GM21825 (cell line): ENCODE results near the gene ZNF618.

Experiments
- ATAC-seq: cut with Tn5 transposase; IDR thresholded peaks from one replicate; pipeline ENCODE4 v1.9.1; 2021; ENCODE audit warnings: mild to moderate bottlenecking, moderate library complexity; ENCODE audit not compliant: unreplicated experiment

The ZNF618 gene

DNA sequence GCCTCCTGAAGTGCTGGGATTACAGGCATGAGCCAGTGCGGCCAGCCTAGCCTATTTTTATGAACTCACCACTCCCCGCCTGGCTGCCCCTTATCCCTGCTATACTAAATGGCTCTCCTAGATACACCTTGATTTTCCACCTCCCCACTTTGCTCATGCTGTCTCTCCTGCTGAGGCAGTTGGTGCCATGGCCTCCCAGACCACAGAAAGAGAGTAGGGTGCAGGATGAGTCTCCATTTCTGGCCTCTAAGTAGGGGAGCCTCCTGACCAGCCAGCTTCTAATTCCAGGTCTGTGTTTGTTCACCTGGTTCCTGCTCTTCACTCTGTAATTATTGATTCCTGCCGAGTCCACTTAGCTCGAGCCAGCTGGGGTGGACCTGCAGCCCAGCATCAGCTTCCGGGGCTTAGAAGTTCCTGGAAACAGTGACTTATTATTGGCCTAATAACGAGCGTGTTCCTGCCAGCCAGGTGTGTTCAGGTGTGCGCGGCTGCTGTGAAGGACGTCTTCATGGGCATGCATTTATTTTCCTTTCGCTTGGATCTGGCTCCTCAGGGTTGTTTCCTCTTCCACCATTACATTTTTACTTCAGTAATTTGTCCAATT, 34.0 kb downstream of the ZNF618 start:
- ATAC-seq, result no peak

DNA sequence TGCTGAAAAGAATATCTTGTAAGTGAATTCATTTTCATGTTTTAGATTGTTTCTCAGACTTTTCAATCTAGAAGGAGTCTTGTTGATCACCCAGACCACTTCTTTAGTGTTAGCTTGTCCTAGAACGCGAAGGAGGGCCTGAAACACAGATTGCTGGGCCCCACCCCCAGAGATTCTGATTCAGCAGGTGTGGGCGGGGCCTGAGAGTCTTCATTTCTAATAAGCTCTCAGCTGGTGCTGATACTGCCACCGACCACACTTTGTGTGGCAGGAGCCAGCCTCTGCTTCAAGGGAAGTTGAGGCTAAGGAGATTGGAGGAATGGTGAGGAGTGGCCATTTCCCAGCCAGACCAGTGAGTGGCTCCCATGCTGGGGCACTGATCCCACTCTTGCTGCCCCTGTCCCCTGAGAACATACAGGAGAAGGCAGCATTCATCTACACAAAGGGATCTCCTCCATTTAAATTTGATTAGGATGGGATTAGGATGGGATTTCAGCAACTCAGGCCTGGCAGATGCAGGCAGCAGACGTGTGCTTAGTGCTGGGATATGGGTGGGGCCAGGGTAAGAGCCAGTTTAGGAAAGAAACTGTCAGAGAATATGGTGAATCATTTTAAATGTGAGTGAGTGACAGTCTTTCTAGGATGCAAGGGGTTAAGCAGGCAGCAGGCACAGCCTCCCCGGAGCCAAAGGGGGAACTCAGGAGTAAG, 35.9 kb downstream of the ZNF618 start:
- no peak for ATAC-seq

DNA sequence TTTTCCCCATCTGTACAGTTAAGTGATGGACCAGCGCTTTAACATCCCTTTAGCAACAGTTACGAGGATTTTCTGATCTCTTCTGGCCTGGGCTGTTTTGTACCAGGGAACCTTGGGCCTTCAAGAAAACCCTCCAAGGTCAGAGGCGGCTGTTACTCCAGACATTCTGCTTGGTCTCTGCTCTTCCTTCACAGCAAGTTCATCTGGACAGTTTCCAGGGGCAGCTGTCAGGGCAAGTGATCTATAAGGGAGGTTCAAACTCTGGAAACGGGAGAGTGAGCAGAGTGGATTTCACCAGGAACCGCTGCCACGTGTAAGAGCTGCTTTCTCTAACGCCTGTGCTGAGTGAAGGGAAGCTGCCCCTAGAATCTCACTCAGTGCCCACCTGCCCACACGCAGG, 36.7 kb downstream of the ZNF618 start:
- ATAC-seq, result no peak

DNA sequence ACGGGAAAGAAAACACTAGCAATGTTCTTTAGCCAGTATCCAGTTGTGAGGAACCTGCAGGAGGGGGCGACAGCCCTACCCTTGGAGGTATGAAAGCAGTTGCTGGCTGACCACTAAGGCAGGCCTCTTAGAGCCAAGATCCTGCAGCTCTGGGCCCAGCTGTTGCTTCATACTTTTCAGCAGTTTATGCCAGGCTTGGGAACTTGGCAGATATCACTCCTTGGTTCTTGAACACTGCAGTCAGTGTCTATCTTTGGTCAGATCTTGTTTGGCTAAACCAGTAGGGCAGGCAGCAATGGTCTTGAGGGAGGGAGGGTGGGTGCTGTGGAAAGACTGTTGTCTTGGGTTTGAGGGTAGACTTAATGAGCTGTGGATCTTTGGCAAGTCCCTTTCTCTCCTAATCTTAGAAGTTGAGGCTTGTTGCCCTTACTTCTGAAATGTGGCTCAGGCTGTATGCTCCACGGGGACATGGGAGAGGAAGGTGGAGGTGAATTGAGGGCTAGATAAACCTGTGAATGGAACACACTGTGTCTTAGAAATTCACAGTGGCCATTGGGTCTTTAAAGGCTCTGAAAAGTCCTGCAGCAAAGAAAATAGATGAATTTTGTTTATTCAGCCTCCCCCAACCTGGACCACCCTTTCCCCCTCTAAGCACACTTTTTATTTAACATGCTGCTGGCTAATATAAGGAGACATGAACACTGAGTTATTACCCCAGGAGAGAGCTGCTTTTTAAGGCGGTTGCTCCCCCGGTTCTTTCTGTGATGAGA, 37.5 kb downstream of the ZNF618 start:
- no peak for ATAC-seq

DNA sequence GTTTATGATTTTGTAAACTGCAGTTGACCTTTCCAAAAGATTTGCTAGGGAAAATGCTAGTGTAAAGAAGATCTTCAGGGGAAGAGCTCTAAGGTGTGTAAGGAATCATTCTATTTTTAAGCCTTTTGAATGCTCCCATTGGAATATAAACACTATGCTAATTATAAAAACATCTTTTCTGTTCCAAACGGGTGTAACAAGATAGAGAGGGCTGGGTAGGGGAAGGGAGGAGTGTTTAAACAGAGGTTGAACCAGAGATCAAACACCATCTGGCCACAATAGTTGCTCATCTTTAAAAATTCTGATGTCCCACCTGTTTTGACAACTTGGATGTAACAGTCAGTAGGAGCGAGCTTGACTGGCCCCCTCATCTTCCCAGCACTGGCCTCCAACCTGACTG, 38.4 kb downstream of the ZNF618 start:
- no peak for ATAC-seq

DNA sequence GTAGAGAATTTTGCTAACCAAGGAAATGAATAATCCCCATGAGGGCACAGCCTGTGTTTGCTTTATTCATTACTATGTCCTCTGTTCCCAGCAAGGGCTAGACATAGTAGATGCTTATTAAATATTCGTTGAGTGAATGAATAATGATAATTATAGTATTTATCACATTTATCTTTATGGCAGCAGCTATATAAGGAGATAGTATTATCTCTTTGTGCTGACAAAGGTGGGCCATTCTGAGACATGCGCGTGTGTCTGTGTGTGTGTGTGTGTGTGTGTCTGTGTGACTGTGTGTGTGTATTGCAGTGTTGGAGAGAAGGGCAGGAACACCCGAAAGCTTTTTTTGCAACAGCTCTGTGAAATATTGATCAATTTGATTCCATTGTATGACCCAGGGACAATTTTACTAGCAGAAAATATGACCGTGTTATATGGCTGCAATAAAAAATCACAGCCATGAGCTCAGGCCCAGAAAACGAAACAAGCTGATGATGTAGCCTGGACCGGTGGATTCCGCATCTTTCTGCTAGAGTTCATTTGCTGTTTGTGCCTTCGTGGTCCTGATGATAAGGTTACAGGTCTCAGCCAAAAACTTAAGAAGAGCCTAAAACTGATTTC, 39.8 kb downstream of the ZNF618 start:
- ATAC-seq, result no peak

DNA sequence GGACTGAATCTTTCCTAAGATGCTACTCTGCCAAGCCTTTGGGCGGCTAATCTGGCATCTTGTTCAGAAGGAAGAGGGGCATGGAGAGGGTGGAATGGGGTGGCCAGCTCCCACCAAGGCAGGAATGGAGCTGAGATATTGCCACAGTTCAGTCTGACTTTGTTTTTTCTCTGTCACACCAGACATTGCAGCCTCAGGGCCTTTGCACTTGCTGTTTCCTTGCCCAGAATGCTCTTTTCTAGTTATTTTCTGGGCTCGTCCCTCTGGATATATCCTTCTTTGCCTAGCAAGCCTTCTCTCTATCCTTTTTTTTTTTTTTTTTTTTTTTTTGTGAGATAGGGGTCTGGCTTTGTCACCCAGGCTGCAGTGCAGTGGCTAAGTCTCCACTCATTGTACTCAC, 40.8 kb downstream of the ZNF618 start:
- ATAC-seq, result no peak

DNA sequence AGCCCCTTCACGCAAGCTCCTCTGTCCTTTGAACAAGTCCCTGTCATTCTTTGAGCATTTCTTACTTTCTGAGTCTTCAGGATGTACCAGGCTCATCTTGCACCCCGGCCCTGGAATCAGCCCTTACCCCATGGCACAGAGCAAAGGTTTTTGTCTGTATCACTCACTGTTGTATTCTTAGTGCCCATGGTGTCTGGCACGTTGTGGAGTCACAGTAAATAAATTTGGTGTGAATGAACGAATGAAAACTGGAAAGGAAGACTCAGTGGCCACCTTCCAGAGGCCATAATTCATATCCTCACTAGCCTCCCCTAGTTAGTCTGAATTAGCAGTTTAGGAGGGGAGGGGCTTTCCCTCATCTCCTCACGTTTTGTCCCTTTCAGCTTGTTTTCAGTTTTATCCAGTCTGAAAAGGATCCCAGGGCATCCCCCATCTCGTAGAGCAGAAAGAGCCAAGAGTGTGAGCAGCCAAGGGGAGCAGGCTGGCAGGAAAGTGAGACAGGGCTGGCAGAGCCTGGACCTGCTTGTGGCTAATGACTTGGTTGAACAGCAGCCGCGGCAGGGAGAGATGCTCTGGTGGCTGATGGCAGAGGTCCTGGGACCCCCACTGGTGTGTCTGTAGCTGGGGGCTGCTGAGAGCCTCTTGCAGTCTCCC, 42.7 kb downstream of the ZNF618 start:
- no peak for ATAC-seq

DNA sequence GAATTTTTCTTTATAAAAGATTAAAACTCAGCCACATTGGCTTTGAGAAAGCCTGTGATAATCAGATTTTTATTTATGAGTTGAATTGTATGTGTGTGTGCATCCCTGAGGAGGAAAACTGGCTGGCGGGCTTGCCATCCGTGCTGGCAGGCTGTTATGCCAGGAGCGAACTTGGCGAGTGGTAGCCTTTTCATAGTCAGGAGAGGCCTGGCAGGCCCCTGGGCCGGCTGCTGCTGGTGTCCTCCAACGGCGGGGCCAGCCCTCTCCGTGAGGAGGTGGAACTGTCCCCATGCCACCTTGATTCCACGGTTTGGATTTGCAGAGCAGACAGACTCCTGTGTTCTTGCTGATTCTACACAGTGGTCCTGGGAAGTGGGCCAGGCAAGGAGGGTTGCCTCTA, 43.3 kb downstream of the ZNF618 start:
- ATAC-seq, result no peak

DNA sequence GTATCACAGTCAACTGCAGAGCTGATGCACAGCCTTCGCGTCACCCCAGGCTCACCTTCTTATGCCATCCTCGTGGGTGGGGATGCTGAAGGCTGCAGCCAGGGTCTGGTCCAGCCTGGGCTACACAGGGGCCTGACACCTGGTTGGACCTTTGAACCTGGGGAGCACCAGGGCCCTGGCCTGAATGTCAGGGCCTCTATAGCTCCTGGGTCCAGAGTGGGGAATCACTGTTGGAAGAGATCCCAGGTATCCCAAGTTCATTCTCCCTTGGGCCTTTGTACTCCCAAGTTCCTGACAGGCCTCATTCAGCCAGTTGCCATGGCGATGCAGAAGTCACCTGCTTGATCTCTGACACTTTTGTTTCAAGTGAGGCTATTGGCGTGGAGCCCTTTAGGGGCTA, 43.8 kb downstream of the ZNF618 start:
- ATAC-seq, result no peak

DNA sequence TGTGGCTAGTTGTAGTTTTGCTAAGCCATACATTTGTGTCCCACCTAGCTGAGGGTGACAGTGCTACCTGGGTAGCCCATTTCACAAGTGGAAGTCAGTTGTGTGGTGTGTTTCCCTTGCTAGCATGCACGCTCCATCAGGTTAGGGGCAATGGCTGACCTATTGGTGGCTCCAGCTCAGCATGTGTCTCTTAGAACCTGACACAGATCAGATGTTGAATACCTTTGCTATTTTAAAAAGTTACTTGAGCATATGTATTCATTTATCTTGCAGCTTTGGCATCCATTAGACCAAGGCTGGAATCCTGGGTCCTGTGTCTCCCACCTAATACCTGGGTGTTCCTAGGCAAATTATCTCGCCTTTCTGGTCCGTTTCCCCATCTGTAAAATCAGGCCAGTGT, 44.8 kb downstream of the ZNF618 start:
- ATAC-seq, result no peak

DNA sequence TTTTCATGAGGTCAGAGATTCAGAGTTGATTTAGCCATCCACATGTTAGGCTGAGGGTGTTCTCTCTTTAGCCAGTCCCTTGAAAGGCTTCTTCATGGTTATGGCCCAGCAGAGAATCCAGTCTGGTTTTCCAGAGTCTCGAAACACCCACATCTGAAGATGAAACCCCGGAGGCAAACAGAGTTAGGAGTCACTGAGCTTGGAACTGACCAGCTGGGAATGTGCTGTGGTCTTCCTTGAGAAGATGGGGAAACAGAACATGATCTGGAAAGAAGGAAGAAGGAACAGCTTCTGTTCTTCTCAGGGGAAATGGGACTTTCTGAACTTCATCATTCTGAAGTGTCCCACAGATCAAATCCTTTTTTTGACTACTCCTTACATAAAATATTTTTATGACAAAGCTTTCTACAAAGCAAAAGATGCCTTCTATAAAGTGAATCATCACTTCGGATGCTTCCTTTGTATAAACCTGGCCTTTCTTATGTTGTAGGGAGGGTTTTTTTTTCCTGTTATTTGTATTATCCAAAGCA, 45.4 kb downstream of the ZNF618 start:
- no peak for ATAC-seq

DNA sequence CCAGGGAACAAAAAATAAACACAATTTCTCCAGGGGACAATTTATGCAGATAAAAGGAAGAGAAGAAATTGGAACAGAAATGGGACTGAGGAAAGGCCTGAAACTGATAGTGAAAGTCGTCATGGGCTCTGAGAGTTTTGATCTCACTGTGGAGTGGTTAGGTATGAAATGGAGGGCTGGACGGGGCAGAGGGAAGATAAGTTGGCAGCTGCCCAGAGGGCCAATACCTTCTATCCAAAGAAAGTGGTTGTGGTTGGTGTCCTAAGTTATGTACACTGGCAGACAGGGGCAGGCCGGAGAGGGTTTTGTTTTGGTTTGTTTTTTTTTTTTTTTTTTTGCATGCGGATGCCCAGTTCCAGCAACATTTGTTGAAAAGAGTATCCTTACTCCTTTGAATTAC, 46.1 kb downstream of the ZNF618 start:
- ATAC-seq, result no peak

DNA sequence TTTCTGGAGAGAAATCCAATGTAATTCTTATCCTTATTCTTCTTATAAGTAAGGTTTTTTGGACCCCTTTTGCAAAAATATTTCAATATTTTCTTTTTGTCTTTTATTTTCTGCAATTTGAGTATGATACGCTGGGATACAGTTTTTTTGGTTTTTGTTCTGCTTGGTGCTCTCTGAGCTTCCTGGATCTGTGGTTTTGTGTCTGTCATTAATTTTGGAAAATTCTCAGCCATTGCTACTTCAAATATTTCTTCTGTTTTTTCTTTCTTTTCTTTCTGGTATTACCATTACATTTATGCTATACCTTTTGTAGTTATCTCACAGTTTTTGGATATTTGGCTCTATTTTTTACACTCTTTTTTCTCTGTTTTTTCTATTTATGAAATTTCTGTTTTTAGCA, 50.1 kb downstream of the ZNF618 start:
- ATAC-seq, result no peak

DNA sequence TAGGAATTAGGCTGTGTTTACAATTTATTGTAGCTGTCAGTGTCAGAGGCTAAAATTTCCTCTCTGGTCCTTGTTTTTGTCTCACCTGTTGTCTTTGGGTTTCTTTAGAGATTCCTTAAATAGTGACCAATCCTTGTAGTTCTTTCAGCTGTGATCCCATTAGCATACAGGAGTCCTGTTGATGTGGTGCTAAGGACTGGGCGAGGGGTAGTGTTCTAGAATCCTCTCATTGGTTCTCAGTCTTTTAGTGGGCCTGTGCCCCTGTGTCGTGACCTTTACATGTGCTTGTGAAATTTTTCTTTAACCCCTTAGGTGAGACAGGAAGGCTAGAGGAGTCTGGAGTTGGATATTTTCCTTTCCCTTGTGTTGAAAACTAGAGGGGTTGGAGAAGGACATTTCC, 51.2 kb downstream of the ZNF618 start:
- ATAC-seq, result no peak

DNA sequence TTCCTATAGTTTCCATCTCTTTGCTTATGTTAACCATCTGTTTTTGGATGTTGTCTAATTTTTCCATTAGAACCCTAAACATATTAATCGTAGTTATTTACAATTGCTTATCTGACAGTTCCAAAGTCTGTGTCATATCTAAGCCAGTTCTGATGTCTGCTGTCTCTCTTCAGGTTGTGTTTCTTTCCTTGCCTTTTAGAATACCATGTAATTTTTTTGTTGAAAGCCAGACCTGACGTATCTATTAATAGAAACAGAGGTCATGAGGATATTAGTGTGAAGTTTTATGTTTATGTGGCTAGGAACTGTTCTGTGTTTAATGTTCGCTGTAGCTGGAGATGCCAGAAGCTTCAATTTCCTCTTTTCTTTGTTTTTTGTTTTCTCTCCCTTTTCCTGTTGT, 52.2 kb downstream of the ZNF618 start:
- no peak for ATAC-seq

DNA sequence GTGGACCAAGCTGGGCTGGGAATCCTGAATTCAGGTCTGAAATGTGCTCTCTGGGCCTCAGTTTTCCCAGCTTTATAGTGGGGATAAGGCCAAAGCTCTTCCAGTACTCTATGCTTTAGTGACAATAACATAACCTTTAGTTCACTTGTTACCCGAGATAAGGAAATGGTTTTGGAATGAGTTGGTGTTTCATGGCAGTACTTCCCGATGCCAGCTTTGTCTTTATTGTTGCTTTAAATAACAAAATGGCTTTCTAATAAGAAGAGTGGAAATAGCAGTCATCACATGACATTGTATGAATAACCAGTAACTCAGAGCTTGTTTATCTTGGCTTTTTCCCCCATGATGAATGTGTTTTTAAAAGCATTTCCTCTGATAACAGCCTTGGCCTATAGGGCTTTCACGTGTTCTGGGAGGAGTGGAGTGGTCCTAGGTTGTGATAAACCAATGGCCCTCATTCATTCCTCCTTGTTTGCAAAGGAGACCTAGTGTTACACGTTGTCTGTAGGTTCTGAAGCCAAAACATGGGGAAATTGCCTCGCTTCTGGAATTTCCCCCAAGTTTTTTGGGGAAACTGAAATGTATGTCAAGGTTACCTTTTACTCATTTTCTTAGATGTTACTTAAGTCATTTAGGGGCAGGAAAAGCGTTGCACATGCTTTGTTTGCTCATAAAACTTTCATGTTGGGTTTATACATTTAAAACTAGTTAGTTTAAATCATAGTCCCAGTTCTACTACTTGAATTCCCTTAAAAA, 53.7 kb downstream of the ZNF618 start:
- no peak for ATAC-seq

DNA sequence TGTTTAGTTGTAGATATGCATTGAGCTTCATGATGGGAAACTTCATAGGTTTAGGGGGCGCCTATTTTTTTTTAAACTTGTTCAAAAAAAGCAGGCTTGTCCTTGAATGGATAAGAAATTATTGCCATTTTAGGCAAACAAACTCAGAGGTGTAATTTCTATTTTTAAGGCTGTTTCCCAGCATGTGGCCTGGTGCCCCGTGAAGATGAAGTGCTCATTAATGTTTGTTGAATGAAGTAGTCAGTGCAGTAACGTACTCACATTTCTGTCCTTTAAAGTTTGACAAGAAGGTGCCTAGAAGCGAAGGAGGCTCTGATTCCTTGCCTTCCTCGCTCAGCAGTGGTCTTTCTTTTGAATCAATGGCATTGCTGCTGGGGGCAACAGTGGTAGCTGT, 54.3 kb downstream of the ZNF618 start:
- ATAC-seq, result no peak

DNA sequence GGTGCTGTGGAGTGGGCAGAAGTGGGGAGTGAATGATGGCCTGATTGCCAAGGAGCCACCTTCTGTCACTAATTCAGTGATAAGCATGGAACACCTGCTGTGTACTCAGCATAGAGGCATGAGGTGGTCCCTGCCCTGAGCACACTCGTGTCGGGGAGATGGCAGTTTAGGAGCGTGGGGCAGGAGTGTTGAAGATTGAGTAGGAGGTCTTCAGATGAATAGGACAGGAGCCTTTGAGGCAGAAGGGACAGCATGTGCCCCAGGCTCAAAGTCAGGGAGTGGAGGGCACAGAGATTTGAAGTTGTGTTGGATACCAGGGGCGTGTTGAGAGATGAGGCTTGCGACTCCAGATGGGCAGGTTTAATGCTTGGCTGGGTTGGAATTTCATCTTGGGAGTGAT, 55.0 kb downstream of the ZNF618 start:
- ATAC-seq, result no peak

DNA sequence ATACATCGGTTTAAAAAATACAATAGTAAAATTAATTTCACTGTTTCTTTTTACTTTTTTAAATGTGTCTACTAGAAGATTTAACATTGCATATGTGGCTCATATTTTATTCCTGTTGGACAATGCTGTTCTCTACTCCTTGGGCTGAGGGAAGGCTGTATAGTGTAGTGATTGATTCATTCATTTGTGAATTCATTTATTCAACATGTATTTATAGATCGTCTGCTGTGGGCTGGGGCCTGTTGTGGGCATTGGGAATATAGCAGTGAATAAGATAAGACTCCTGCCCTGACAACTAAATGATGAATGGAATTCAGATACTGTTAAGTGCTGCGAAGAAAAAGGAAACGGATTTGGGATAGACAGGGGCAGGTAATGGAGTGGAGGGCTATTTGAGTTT, 55.7 kb downstream of the ZNF618 start:
- ATAC-seq, result no peak
